Right atrium auricular region (tissue), 2 donors: ENCODE data around the gene LCLAT1. TPM values are rescaled to one million over a fixed set of nuclear protein-coding genes. Genes with fewer than 3 reads are reported as not detected.

Experiments
- DNase-seq: peaks from one replicate; pipeline ENCODE4 v3.0.0-alpha.2; 2019; ENCODE audit warnings: low spot score
- H3K27ac ChIP-seq, 2 donors: fragments of 200-600 bp; sonication (generic); 1 replicate in 1 of 2; 2 replicates in 1 of 2; pipeline ENCODE4 v1.5.1; 2016 to 2019
- H3K27me3 ChIP-seq, 2 donors: fragments of 200-600 bp; sonication (generic); one replicate each; pipeline versions ENCODE4 v1.5.1 to v1.6.0; 2017 to 2019
- H3K36me3 ChIP-seq: fragments of 200-600 bp; sonication (generic); one replicate; pipeline ENCODE4 v1.5.1; 2016
- H3K4me1 ChIP-seq, 2 donors: fragments of 200-600 bp; sonication (generic); one replicate each; pipeline versions ENCODE4 v1.5.1 to v1.6.0; 2017 to 2019
- H3K4me3 ChIP-seq, 2 donors: fragments of 200-600 bp; sonication (generic); 1 replicate in 1 of 2; 2 replicates in 1 of 2; pipeline ENCODE4 v1.5.1; 2017 to 2019; ENCODE audit warnings: mild to moderate bottlenecking in 1 of 2, moderate library complexity in 1 of 2
- H3K9me3 ChIP-seq, 2 donors: fragments of 200-600 bp; sonication (generic); one replicate each; pipeline ENCODE4 v1.5.1; 2019
- total RNA-seq, 2 donors: library from RNA; depleted of rRNA; stranded (reverse); fragments of >200 nt; gene quantifications; one replicate each; pipeline ENCODE4 v1.1.0, GENCODE V29; 2016
- TF ChIP-seq, protein P1 (sequence below), 2 donors: fragments of 200-600 bp; sonication (generic); IDR thresholded peaks; one replicate each; pipeline ENCODE4 v1.5.1; 2019; ENCODE audit warnings: antibody characterized with exemption in 2 of 2

The LCLAT1 gene
- total RNA-seq, 2 donors from 2014 or later, result 13.2 to 14.3 TPM

DNA sequence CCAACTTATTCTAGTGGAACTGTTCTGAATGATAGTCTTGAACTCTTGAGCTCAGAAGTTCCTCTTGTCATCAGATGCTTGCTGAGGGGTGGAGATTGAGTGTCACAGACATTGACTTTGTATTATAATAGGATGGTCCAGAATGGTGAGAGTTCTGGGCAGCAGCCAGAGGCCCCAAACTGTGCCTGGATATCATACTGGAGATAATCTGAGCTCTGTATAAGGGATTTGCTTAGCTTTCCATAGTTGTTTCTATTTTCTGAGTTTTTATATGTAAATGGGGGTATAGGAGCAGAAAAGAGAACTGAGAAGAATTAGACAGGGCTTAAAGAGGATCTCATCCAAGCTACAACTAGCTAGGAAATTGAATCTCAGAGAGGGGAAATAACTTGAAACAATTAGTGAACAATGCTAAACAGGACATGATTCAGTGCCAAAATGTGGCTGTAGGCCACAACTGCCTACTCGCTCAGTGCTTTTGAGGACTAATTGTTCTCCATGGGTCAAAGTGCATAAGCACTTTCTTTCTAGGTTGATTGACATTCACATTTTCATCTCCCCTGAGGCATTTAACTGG, 10.1 kb upstream of the LCLAT1 start:
- H3K27ac ChIP-seq, result peak overlapping the region; percentile 5 to 52
- H3K9me3 ChIP-seq, result no peaks in the 10 kb centered on the region
- no peak for DNase-seq
- H3K27me3 ChIP-seq, result no peaks in the 10 kb centered on the region
- peaks cover 4 to 26% of the 10 kb centered on the region in 2 donors for H3K4me1 ChIP-seq
- H3K4me3 ChIP-seq, result no peak overlapping the region
- H3K36me3 ChIP-seq, result no peaks in the 10 kb centered on the region
- TF ChIP-seq, protein P1, sequence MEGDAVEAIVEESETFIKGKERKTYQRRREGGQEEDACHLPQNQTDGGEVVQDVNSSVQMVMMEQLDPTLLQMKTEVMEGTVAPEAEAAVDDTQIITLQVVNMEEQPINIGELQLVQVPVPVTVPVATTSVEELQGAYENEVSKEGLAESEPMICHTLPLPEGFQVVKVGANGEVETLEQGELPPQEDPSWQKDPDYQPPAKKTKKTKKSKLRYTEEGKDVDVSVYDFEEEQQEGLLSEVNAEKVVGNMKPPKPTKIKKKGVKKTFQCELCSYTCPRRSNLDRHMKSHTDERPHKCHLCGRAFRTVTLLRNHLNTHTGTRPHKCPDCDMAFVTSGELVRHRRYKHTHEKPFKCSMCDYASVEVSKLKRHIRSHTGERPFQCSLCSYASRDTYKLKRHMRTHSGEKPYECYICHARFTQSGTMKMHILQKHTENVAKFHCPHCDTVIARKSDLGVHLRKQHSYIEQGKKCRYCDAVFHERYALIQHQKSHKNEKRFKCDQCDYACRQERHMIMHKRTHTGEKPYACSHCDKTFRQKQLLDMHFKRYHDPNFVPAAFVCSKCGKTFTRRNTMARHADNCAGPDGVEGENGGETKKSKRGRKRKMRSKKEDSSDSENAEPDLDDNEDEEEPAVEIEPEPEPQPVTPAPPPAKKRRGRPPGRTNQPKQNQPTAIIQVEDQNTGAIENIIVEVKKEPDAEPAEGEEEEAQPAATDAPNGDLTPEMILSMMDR (IDR thresholded peaks at IDR 0.05), result no peak

DNA sequence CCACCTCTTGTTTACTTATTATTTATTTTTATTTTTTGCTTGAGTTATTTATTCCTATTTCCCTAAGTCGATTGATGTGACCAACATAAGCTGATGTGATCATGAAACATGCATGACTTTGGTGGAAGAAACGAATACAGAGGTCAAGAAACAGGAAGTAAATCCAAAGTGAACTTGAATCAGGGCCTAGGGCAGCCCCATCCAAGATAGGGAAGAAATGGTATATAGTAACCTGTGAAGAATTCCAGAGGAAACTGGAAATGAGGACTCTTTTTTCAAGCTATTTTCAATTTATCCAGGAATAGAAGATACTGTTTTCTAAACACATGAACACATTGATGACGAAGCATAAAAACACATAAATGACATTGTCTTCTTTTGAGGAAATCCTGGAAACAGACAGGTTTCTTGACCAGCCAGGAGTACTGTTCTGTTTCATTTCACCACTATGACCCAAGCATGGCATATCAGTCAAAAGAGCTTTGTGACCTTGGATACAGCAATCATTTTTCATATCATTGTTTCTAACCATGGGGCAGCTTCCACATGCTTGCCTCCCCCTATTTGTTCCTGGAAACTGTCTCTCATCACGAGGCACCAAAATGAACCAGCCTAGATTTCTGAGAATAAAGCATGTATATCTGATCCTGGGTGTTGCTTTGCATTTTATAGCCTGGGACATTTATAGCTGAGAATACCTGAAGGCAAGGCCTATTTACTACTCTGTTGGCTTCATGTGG, 9.1 kb upstream of the LCLAT1 start:
- TF ChIP-seq, protein P1 (IDR thresholded peaks at IDR 0.05), result no peak
- Histone ChIP-seq H3K4me3 (no peak overlapping the region), H3K36me3 (no peaks in the 10 kb centered on the region), H3K27ac (peak overlapping the region in 1 of 2 donors; percentile 52), H3K27me3 (no peaks in the 10 kb centered on the region), H3K4me1 (peaks cover 4 to 26% of the 10 kb centered on the region in 2 donors), H3K9me3 (no peaks in the 10 kb centered on the region)
- DNase-seq, result no peak

DNA sequence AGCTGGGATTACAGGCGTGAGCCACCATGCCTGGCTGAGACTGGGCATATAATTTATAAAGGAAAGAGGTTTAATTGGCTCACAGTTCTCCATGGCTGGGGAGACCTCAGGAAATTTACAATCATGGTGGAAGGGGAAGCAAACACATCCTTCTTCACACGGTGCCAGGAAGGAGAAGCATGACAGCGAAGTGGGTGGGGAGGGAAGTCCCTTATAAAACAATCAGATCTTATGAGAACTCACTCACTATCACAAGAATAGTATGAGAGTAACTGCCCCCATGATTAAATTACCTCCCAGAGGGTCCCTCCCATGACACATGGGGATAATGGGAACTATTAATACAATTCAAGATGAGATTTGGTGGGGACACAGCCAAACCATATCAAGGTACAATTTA, 7.8 kb upstream of the LCLAT1 start:
- no peaks in the 10 kb centered on the region for H3K36me3 ChIP-seq
- H3K4me3 ChIP-seq, result no peak overlapping the region
- H3K9me3 ChIP-seq, result no peaks in the 10 kb centered on the region
- no peaks in the 10 kb centered on the region for H3K27me3 ChIP-seq
- no peak overlapping the region for H3K27ac ChIP-seq
- peaks cover 4 to 26% of the 10 kb centered on the region in 2 donors for H3K4me1 ChIP-seq
- TF ChIP-seq, protein P1 (IDR thresholded peaks at IDR 0.05), result no peak
- DNase-seq, result no peak

DNA sequence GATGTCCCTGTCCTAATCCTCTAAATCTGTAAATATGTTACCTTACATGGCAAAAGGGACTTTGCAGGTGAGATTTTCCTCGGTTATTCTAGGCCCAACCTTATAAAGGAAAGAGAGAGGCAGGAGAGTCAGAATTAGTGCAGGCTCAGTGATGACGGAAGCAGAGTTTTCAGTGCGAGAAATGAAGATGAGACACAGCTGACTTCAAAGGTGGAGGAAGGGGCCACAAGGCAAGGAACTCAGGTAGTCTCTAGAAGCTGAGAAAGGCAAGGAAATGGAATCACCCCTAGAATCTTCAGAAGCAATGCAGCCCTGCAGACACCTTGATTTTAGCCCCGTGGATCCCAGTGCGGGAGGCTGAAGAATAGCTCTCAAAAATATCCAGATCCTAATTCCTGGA, 7.2 kb upstream of the LCLAT1 start:
- Histone ChIP-seq H3K4me1 (peaks cover 4 to 26% of the 10 kb centered on the region in 2 donors), H3K27me3 (no peaks in the 10 kb centered on the region), H3K36me3 (no peaks in the 10 kb centered on the region), H3K27ac (no peak overlapping the region), H3K4me3 (no peak overlapping the region), H3K9me3 (no peaks in the 10 kb centered on the region)
- TF ChIP-seq, protein P1 (IDR thresholded peaks at IDR 0.05), result no peak
- no peak for DNase-seq

DNA sequence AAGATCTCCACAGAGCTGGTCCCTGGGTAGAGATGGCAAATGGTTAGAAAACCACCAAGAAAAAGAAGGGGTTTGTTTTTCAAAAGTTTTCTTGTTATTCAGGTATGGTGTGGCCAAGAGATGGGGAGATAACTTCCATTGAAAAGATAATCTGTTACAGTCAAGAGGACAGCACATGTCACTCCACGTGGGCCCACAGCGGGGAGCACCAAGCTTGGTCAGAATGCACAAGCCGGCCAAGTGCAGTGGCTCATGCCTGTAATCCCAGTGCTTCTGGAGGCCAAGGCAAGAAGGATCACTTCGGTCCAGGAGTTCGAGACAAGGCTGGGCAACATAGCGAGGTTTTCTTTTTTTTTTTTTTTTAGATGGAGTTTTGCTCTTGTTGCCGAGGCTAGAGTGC, 6.0 kb upstream of the LCLAT1 start:
- Histone ChIP-seq H3K4me1 (peaks cover 4 to 25% of the 10 kb centered on the region in 2 donors), H3K9me3 (no peaks in the 10 kb centered on the region), H3K36me3 (no peaks in the 10 kb centered on the region), H3K27ac (no peak overlapping the region), H3K4me3 (no peak overlapping the region), H3K27me3 (no peaks in the 10 kb centered on the region)
- DNase-seq, result no peak
- TF ChIP-seq, protein P1 (IDR thresholded peaks at IDR 0.05), result no peak
